Kidney (tissue), 14 donors: ENCODE data around the gene KIAA0232. TPM values are rescaled to one million over a fixed set of nuclear protein-coding genes. Genes with fewer than 3 reads are reported as not detected.

ENCODE experiments used
- DNase-seq, 5 donors: peaks; one replicate each; pipeline ENCODE4 v3.0.0-alpha.2; 2013 to 2020
- FAIRE-seq: peaks from 2 replicates; lab custom pipeline; 2012; peaks lifted over from hg19 to GRCh38; lab: Jason Lieb, UNC
- H3K27ac ChIP-seq, 2 donors: one replicate each; pipeline ENCODE4 v1.7.0; 2013; ENCODE audit warnings: low read depth in 2 of 2, low read length in 2 of 2, inconsistent platforms in 1 of 2
- H3K27me3 ChIP-seq: one replicate; pipeline ENCODE4 v1.7.1; 2013; ENCODE audit warnings: low read length, inconsistent platforms; ENCODE audit not compliant: control insufficient read depth, insufficient read depth
- H3K36me3 ChIP-seq, 3 donors: one replicate each; pipeline versions ENCODE4 v1.7.0 to v1.7.1; 2013; ENCODE audit warnings: low read length in 3 of 3, control low read depth in 1 of 3, inconsistent platforms in 1 of 3; ENCODE audit not compliant: insufficient read depth in 3 of 3, control insufficient read depth in 2 of 3
- H3K4me1 ChIP-seq, 3 donors: one replicate each; pipeline versions ENCODE4 v1.7.0 to v1.7.1; 2013; ENCODE audit warnings: low read length in 3 of 3, inconsistent platforms in 1 of 3, low read depth in 1 of 3; ENCODE audit not compliant: control insufficient read depth in 2 of 3, insufficient read depth in 2 of 3
- H3K4me3 ChIP-seq, 3 donors: one replicate each; pipeline versions ENCODE4 v1.7.0 to v1.8.1; 2013; ENCODE audit warnings: low read length in 3 of 3, control low read depth in 1 of 3, inconsistent platforms in 1 of 3
- H3K9ac ChIP-seq, 3 donors: one replicate each; pipeline versions ENCODE4 v1.7.0 to v1.7.1; 2013; ENCODE audit warnings: low read length in 3 of 3, control low read depth in 1 of 3, inconsistent platforms in 1 of 3
- H3K9me3 ChIP-seq, 3 donors: one replicate each; pipeline versions ENCODE4 v1.7.0 to v1.7.1; 2013; ENCODE audit warnings: low read length in 3 of 3, control low read depth in 1 of 3, inconsistent platforms in 1 of 3; ENCODE audit not compliant: control insufficient read depth in 2 of 3, insufficient read depth in 1 of 3
- CTCF ChIP-seq: IDR thresholded peaks from 3 replicates; pipeline ENCODE4 v1.5.1; 2012; ENCODE audit warnings: mild to moderate bottlenecking, moderate library complexity, borderline replicate concordance; ENCODE audit not compliant: insufficient read depth; ENCODE audit errors: extremely low read depth
- intact Hi-C: fragments of 100-400 bp; cut with DNase I; formaldehyde crosslinking; loops from one replicate; pipeline ENCODE4 v1.11.1; 2022
- polyA plus RNA-seq: library from polyadenylated mRNA; stranded (reverse); fragments of 350-450 nt; fragmentation: Illumina TruSeq; extraction: RNeasy Lipid Tissue Mini Kit (QIAGEN cat#74804); gene quantifications from one replicate; pipeline ENCODE4 v1.2.3, GENCODE V29; 2014; ENCODE audit warnings: low read depth, low replicate concordance; ENCODE audit not compliant: insufficient read depth
- total RNA-seq: library from RNA; stranded (reverse); fragmentation: NEBNext Ultra II Directional; extraction: Animal tissue kit (Norgen Biotek cat#: 25700); gene quantifications from one replicate; pipeline ENCODE4 v1.2.1, GENCODE V29; 2021
- donor health status: control.
- donor health status: control.
- donor health status: control.
- donor health status: control.
- donor health status: control.
- donor health status: DM: yes; HTN: yes; CAD: no.
- donor health status: Normal renal cell carcinoma (clear cell type).

Gene KIAA0232
- total and polyA plus RNA-seq, 2 donors from 2014 or later, result 14.0 to 39.9 TPM

- no peak for FAIRE-seq
Observed at GRCh38 chr4:6873792-6874461, 91.4 kb downstream of the KIAA0232 start.

GRCh38 chr4:6874981-6875380, 92.5 kb downstream of the KIAA0232 start:
- H3K4me3 ChIP-seq, result no peak overlapping the region
- no peaks in the 10 kb centered on the region for H3K9me3 ChIP-seq
- DNase-seq, result no peak
- no peak for FAIRE-seq
- H3K9ac ChIP-seq, result no peak overlapping the region
- TF ChIP-seq CTCF, result no peak
- H3K27ac ChIP-seq, result no peak overlapping the region
- no peaks in the 10 kb centered on the region for H3K27me3 ChIP-seq
- H3K36me3 ChIP-seq, result peaks cover 4 to 69% (median 50%) of the 10 kb centered on the region in 3 donors
- intact Hi-C loops, result loop anchor here (5.0 kb wide), 1 partner anchor 148 kb away; no protein-coding TSS in a partner anchor
- no peaks in the 10 kb centered on the region for H3K4me1 ChIP-seq

More at GRCh38 chr4:6873792-6874461, 91.4 kb downstream of the KIAA0232 start:
- Histone ChIP-seq H3K27me3 (no peaks in the 10 kb centered on the region), H3K36me3 (peaks cover 4 to 61% (median 46%) of the 10 kb centered on the region in 3 donors), H3K4me3 (no peak overlapping the region), H3K9me3 (no peaks in the 10 kb centered on the region), H3K27ac (no peak overlapping the region), H3K4me1 (no peaks in the 10 kb centered on the region), H3K9ac (no peak overlapping the region)
- peak; percentile 80 for TF ChIP-seq CTCF
- intact Hi-C loops, result loop anchor here (5.0 kb wide), 1 partner anchor 147 kb away; no protein-coding TSS in a partner anchor
- DNase-seq, result peak; percentile 53 to 84 (median 69)

GRCh38 chr4:6875431-6875831, 92.9 kb downstream of the KIAA0232 start:
- DNase-seq (no peak), FAIRE-seq (no peak)
- no peaks in the 10 kb centered on the region for H3K27me3 ChIP-seq
- peaks cover 4 to 72% (median 52%) of the 10 kb centered on the region in 3 donors for H3K36me3 ChIP-seq
- no peak for TF ChIP-seq CTCF
- intact Hi-C loops, result no loop called here
- H3K9me3 ChIP-seq, result no peaks in the 10 kb centered on the region
- no peak overlapping the region for H3K27ac ChIP-seq
- no peak overlapping the region for H3K9ac ChIP-seq
- no peaks in the 10 kb centered on the region for H3K4me1 ChIP-seq
- H3K4me3 ChIP-seq, result no peak overlapping the region
